Stomach (tissue), 4 donors: ENCODE data around the gene TCAIM.

Experiments used
- EP300 ChIP-seq: sonication (generic); formaldehyde crosslinking; IDR thresholded peaks from one replicate; pipeline ENCODE4 v1.6.1; 2017; ENCODE audit warnings: antibody characterized with exemption
- POLR2A ChIP-seq, 4 donors: fragments of 450-650 bp; IDR thresholded peaks; one replicate each; pipeline ENCODE4 v1.6.1; 2016; ENCODE audit warnings: antibody characterized with exemption in 4 of 4, control low read depth in 2 of 4, mild to moderate bottlenecking in 1 of 4, moderate library complexity in 1 of 4
- POLR2AphosphoS5 ChIP-seq, 3 donors: sonication (generic); formaldehyde crosslinking; IDR thresholded peaks; one replicate each; pipeline ENCODE4 v1.6.1; 2016; ENCODE audit warnings: antibody characterized with exemption in 3 of 3
- TF ChIP-seq, protein P1 (sequence below), 7 experiments: fragments of 450-650 bp in 4 of 7; fragments of 200-600 bp in 3 of 7; sonication (generic) in 3 of 7; IDR thresholded peaks; one replicate each; pipeline ENCODE4 v1.5.1; 2016 to 2019; ENCODE audit warnings: antibody characterized with exemption in 7 of 7, control low read depth in 2 of 7, mild to moderate bottlenecking in 1 of 7

DNA sequence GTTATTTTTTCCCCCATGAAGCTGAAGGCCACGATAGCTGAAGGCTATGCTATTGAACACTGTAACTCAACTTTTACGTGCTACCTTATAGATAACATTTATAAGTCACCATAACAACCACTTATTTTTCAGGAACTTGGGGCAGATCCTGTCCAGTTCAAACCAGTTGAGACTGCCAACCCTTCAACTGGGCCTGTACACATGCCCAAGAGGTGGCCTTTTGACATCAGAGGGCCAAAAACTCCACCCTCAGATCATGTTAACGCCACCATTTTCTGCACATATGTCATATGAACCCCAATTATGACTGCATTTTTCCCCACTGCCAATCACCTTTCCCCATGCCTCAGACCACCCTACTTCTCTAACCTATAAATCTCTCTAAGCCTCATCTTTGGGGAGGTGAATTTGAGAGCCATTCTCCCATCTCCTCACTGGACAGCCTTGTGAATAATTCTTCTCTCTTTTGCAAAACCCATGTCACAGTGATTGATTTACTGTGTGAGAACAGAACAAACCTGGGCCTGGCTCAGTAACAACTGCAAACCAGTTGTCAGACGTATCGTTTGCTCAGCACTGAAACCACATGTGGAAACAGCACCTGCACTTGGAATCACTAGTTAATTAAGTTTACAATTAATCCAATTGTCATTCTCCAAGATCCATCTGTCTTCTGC is 96.4 kb downstream of the TCAIM start:
- TF ChIP-seq, protein P1, sequence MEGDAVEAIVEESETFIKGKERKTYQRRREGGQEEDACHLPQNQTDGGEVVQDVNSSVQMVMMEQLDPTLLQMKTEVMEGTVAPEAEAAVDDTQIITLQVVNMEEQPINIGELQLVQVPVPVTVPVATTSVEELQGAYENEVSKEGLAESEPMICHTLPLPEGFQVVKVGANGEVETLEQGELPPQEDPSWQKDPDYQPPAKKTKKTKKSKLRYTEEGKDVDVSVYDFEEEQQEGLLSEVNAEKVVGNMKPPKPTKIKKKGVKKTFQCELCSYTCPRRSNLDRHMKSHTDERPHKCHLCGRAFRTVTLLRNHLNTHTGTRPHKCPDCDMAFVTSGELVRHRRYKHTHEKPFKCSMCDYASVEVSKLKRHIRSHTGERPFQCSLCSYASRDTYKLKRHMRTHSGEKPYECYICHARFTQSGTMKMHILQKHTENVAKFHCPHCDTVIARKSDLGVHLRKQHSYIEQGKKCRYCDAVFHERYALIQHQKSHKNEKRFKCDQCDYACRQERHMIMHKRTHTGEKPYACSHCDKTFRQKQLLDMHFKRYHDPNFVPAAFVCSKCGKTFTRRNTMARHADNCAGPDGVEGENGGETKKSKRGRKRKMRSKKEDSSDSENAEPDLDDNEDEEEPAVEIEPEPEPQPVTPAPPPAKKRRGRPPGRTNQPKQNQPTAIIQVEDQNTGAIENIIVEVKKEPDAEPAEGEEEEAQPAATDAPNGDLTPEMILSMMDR (IDR thresholded peaks at IDR 0.05): no peak
- TF ChIP-seq POLR2AphosphoS5 (IDR thresholded peaks at IDR 0.05): no peak
- TF ChIP-seq POLR2A (IDR thresholded peaks at IDR 0.05): no peak
- no peak for TF ChIP-seq EP300
